ENCODE results near the gene SSPN.

DNA sequence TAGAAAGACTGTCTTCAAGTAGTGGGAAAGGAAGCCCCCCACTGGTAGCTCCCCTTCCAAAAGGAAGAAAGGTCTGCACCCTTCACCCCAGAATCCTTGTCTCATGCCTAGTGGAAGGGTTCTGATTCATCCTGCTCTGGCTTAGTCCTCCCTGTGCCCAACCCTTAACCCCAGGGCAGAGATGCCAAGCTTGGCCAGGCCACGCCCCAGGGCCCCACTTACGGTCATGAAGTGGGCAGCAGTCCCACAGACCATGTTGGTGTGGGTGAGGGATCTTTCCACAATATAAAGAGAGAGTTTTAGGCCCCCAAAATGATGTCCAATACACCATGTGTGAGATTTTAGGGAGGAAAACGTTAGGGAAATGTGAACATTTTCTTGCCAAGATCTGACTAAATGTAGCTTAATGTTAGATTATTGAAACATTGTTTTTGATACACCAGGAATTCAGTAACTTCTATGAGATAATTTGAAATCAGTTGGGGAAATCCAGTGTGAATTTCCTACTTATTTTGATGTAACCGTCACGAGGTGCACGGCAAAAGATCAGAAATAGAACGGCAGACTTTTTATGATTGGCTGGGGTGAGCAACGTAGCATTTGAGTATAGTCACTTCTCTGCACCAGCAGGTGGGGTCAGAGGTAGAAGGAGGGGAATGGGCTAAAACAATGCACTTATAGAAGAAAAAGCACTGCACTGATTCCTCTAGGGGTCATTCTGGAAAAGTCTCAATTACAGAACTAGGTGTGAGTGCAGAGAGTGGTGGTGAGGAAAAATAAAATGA is 8.2 kb upstream of the SSPN start:
- TF ChIP-seq TARDBP (IDR thresholded peaks at IDR 0.05) (no peak), FOXM1 (IDR thresholded peaks at IDR 0.05; ENCODE audit: borderline replicate concordance) (no peak), SUZ12 (IDR thresholded peaks at IDR 0.05) (no peak), SP1 (IDR thresholded peaks at IDR 0.05) (no peak), ZNF384 (IDR thresholded peaks at IDR 0.05) (no peak), BHLHE40 (IDR thresholded peaks at IDR 0.05; ENCODE audit: borderline replicate concordance) (no peak), CTBP1 (IDR thresholded peaks at IDR 0.05; ENCODE audit: borderline replicate concordance) (no peak), ARNT (IDR thresholded peaks at IDR 0.05) (no peak), ELF4 (IDR thresholded peaks at IDR 0.05) (no peak), LEF1 (IDR thresholded peaks at IDR 0.05; ENCODE audit: borderline replicate concordance) (no peak), PKNOX1 (IDR thresholded peaks at IDR 0.05) (no peak), FOXK2 (IDR thresholded peaks at IDR 0.05) (no peak), HDGF (IDR thresholded peaks at IDR 0.05; ENCODE audit: borderline replicate concordance) (no peak)

Data from HEK293T (cell line).